H9 (cell line): ENCODE results near the gene CAB39L. TPM values are rescaled to one million over a fixed set of nuclear protein-coding genes. Genes with fewer than 3 reads are reported as not detected.

Experiments
- DNase-seq: peaks from one replicate; pipeline ENCODE4 v3.0.0-alpha.2; 2017
- H2AFZ ChIP-seq: one replicate; pipeline ENCODE4 v1.6.1; 2013; ENCODE audit warnings: mild to moderate bottlenecking, low read length, control low read depth, moderate library complexity
- H2AK5ac ChIP-seq: 2 replicates; pipeline ENCODE4 v1.6.1; 2013; ENCODE audit warnings: low read length, control low read depth, mixed read lengths; ENCODE audit not compliant: insufficient read length
- H2BK120ac ChIP-seq: one replicate; pipeline ENCODE4 v1.6.1; 2013; ENCODE audit warnings: low read depth, mild to moderate bottlenecking, low read length, control low read depth, inconsistent platforms; ENCODE audit not compliant: poor library complexity, severe bottlenecking
- H2BK12ac ChIP-seq: 2 replicates; pipeline ENCODE4 v1.6.1; 2013; ENCODE audit warnings: low read length, control low read depth, mixed read lengths, low read depth; ENCODE audit not compliant: insufficient read length
- H2BK15ac ChIP-seq: 2 replicates; pipeline ENCODE4 v1.6.1; 2013; ENCODE audit warnings: low read depth, low read length, control low read depth
- H2BK20ac ChIP-seq: one replicate; pipeline ENCODE4 v1.6.1; 2013; ENCODE audit warnings: low read depth, mild to moderate bottlenecking, low read length, control low read depth, inconsistent platforms; ENCODE audit not compliant: poor library complexity, severe bottlenecking
- H2BK5ac ChIP-seq: 2 replicates; pipeline ENCODE4 v1.6.1; 2013; ENCODE audit warnings: low read length, control low read depth, mixed read lengths; ENCODE audit not compliant: insufficient read length
- H3K14ac ChIP-seq: 2 replicates; pipeline ENCODE4 v1.6.1; 2013; ENCODE audit warnings: low read length, control low read depth; ENCODE audit not compliant: insufficient read depth
- H3K18ac ChIP-seq: 2 replicates; pipeline ENCODE4 v1.6.1; 2013; ENCODE audit warnings: low read depth, mild to moderate bottlenecking, mixed read lengths, low read length, control low read depth; ENCODE audit not compliant: insufficient read length
- H3K23ac ChIP-seq: 2 replicates; pipeline ENCODE4 v1.6.1; 2013; ENCODE audit warnings: low read length, control low read depth, mixed read lengths, low read depth; ENCODE audit not compliant: insufficient read length
- H3K23me2 ChIP-seq: 2 replicates; pipeline ENCODE4 v1.6.1; 2013; ENCODE audit warnings: low read depth, mild to moderate bottlenecking, mixed read lengths, low read length, control low read depth; ENCODE audit not compliant: insufficient read length, poor library complexity, severe bottlenecking
- H3K27ac ChIP-seq: 2 replicates; pipeline ENCODE4 v1.5.1; 2013; ENCODE audit warnings: low read length, control low read depth, mixed read lengths, low read depth; ENCODE audit not compliant: insufficient read length
- H3K27me3 ChIP-seq: 2 replicates; pipeline ENCODE4 v1.6.1; 2013; ENCODE audit warnings: low read length, control low read depth, inconsistent platforms; ENCODE audit not compliant: insufficient read depth
- H3K4ac ChIP-seq: 2 replicates; pipeline ENCODE4 v1.6.1; 2013; ENCODE audit warnings: low read depth, mild to moderate bottlenecking, control low read depth, inconsistent platforms, low read length, moderate library complexity
- H3K4me1 ChIP-seq: 2 replicates; pipeline ENCODE4 v1.6.1; 2013; ENCODE audit warnings: low read length, control low read depth, inconsistent platforms; ENCODE audit not compliant: insufficient read depth
- H3K4me2 ChIP-seq: 2 replicates; pipeline ENCODE4 v1.6.1; 2013; ENCODE audit warnings: low read length, control low read depth, mixed read lengths; ENCODE audit not compliant: insufficient read length, insufficient read depth
- H3K56ac ChIP-seq: 2 replicates; pipeline ENCODE4 v1.6.1; 2013; ENCODE audit warnings: low read depth, mild to moderate bottlenecking, mixed read lengths, low read length, control low read depth; ENCODE audit not compliant: insufficient read length
- H3K79me1 ChIP-seq: 2 replicates; pipeline ENCODE4 v1.6.1; 2013; ENCODE audit warnings: low read depth, mild to moderate bottlenecking, moderate library complexity, low read length, control low read depth, inconsistent platforms; ENCODE audit not compliant: insufficient read depth, poor library complexity, severe bottlenecking
- H3K79me2 ChIP-seq: 2 replicates; pipeline ENCODE4 v1.6.1; 2013; ENCODE audit warnings: low read length, control low read depth, inconsistent platforms; ENCODE audit not compliant: insufficient read depth
- H3K9ac ChIP-seq: 2 replicates; pipeline ENCODE4 v1.6.1; 2013; ENCODE audit warnings: low read length, control low read depth, mixed read lengths; ENCODE audit not compliant: insufficient read length; ENCODE audit errors: extremely low read depth
- H3K9me3 ChIP-seq: one replicate; pipeline ENCODE4 v1.6.1; 2013; ENCODE audit warnings: low read depth, low read length, inconsistent platforms; ENCODE audit not compliant: control insufficient read depth
- H3T11ph ChIP-seq: one replicate; pipeline ENCODE4 v1.6.1; 2013; ENCODE audit warnings: mild to moderate bottlenecking, low read length, control low read depth, inconsistent platforms
- H4K20me1 ChIP-seq: one replicate; pipeline ENCODE4 v1.6.1; 2013; ENCODE audit not compliant: control insufficient read depth, insufficient read length, insufficient read depth
- H4K5ac ChIP-seq: 2 replicates; pipeline ENCODE4 v1.6.1; 2013; ENCODE audit warnings: low read depth, mild to moderate bottlenecking, mixed read lengths, low read length, control low read depth; ENCODE audit not compliant: insufficient read length
- H4K8ac ChIP-seq: replicated peaks from 2 replicates; pipeline ENCODE4 v1.6.1; 2013; ENCODE audit warnings: low read length, control low read depth, mixed read lengths, low read depth; ENCODE audit not compliant: insufficient read length
- H4K91ac ChIP-seq: 2 replicates; pipeline ENCODE4 v1.6.1; 2013; ENCODE audit warnings: low read depth, mild to moderate bottlenecking, moderate library complexity, mixed read lengths, low read length, control low read depth; ENCODE audit not compliant: insufficient read length
- H3K27ac Mint-ChIP-seq, 3 experiments: 2 replicates in 2 of 3; 3 replicates in 1 of 3; pipeline ENCODE4 v1.8.0; 2020 to 2021; ENCODE audit warnings: mixed read lengths in 3 of 3, mild to moderate bottlenecking in 1 of 3, moderate library complexity in 1 of 3
- H3K27me3 Mint-ChIP-seq: 2 replicates; pipeline ENCODE4 v1.8.0; 2021; ENCODE audit warnings: low read depth, mild to moderate bottlenecking, moderate library complexity, mixed read lengths
- H3K36me3 Mint-ChIP-seq, 3 experiments: 2 replicates in 2 of 3; 3 replicates in 1 of 3; pipeline ENCODE4 v1.8.0; 2020 to 2021; ENCODE audit warnings: low read depth in 3 of 3, mixed read lengths in 3 of 3; ENCODE audit not compliant: insufficient read depth in 1 of 3
- H3K4me1 Mint-ChIP-seq, 2 experiments: 2 replicates each; pipeline ENCODE4 v1.8.0; 2020; ENCODE audit warnings: mixed read lengths in 2 of 2
- H3K4me3 Mint-ChIP-seq, 2 experiments: 2 replicates in 1 of 2; 3 replicates in 1 of 2; pipeline ENCODE4 v1.8.0; 2020 to 2021; ENCODE audit warnings: mild to moderate bottlenecking in 2 of 2, mixed read lengths in 2 of 2, moderate library complexity in 1 of 2
- H3K9me3 Mint-ChIP-seq, 2 experiments: 2 replicates in 1 of 2; 3 replicates in 1 of 2; pipeline ENCODE4 v1.8.0; 2020; ENCODE audit warnings: mild to moderate bottlenecking in 2 of 2, mixed read lengths in 2 of 2, moderate library complexity in 1 of 2
- WGBS: extraction: QIAGEN DNeasy Blood & Tissue Kit; methylation state at CpG from one replicate; pipeline ENCODE4 v1.1.7; 2013; ENCODE audit warnings: missing lambda C conversion rate, low lambda C conversion rate, mixed read lengths; ENCODE audit not compliant: insufficient read length; ENCODE audit errors: extremely low coverage; 5-methylcytosine and 5-hydroxymethylcytosine counted together
- total RNA-seq: library from RNA; stranded (reverse); gene quantifications from 2 replicates; pipeline ENCODE4 v1.2.1, GENCODE V29; 2021
- TF ChIP-seq, protein P1 (sequence below): fragments of 200-600 bp; sonication (generic); conservative IDR thresholded peaks from 3 replicates; pipeline ENCODE4 v1.8.0; 2021; ENCODE audit warnings: antibody characterized with exemption, mild to moderate bottlenecking

The CAB39L gene
- total RNA-seq, 1 experiment from 2014 or later: 6.0 TPM

GRCh38 chr13:49407936-49408335 is 35.9 kb downstream of the CAB39L start:
- no peak overlapping the region for H3K56ac ChIP-seq
- H4K20me1 ChIP-seq: no peaks in the 10 kb centered on the region
- H3K9ac ChIP-seq: no peak overlapping the region
- H4K91ac ChIP-seq: no peak overlapping the region
- H3K9me3 ChIP-seq: no peaks in the 10 kb centered on the region
- H3K79me2 ChIP-seq: no peaks in the 10 kb centered on the region
- peaks cover 31% of the 10 kb centered on the region for H3K27me3 Mint-ChIP-seq
- no peaks in the 10 kb centered on the region for H3K23me2 ChIP-seq
- no peak overlapping the region for H4K8ac ChIP-seq
- H3K4me3 Mint-ChIP-seq: no peak overlapping the region
- no peak overlapping the region for H2AFZ ChIP-seq
- H3K27ac Mint-ChIP-seq: no peak overlapping the region
- peaks cover 13% of the 10 kb centered on the region; the same call in 1 of the 2 replicates for H3K27me3 ChIP-seq
- DNase-seq: no peak
- H3K4ac ChIP-seq: no peak overlapping the region
- H3K14ac ChIP-seq: no peak overlapping the region
- TF ChIP-seq, protein P1, sequence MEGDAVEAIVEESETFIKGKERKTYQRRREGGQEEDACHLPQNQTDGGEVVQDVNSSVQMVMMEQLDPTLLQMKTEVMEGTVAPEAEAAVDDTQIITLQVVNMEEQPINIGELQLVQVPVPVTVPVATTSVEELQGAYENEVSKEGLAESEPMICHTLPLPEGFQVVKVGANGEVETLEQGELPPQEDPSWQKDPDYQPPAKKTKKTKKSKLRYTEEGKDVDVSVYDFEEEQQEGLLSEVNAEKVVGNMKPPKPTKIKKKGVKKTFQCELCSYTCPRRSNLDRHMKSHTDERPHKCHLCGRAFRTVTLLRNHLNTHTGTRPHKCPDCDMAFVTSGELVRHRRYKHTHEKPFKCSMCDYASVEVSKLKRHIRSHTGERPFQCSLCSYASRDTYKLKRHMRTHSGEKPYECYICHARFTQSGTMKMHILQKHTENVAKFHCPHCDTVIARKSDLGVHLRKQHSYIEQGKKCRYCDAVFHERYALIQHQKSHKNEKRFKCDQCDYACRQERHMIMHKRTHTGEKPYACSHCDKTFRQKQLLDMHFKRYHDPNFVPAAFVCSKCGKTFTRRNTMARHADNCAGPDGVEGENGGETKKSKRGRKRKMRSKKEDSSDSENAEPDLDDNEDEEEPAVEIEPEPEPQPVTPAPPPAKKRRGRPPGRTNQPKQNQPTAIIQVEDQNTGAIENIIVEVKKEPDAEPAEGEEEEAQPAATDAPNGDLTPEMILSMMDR: no peak
- H2BK5ac ChIP-seq: no peak overlapping the region
- WGBS: no CpG with 5 or more reads among the region's 4 CpGs
- peaks cover 0 to 2% of the 10 kb centered on the region in 2 experiments; a peak in 1 of 5 replicates for H3K9me3 Mint-ChIP-seq
- no peak overlapping the region for H3K23ac ChIP-seq
- no peak overlapping the region for H2BK15ac ChIP-seq
- no peak overlapping the region for H2BK20ac ChIP-seq
- H2BK12ac ChIP-seq: no peak overlapping the region
- H3K4me2 ChIP-seq: no peak overlapping the region
- H3K27ac ChIP-seq: no peak overlapping the region
- H4K5ac ChIP-seq: no peak overlapping the region
- H3K4me1 ChIP-seq: peaks cover 4% of the 10 kb centered on the region; the same call in 1 of the 2 replicates
- no peak overlapping the region for H2AK5ac ChIP-seq
- H3K36me3 Mint-ChIP-seq: no peaks in the 10 kb centered on the region
- H3K4me1 Mint-ChIP-seq: peaks cover 6 to 11% of the 10 kb centered on the region in 2 experiments
- H3T11ph ChIP-seq: no peak overlapping the region
- no peak overlapping the region for H3K18ac ChIP-seq
- no peaks in the 10 kb centered on the region for H3K79me1 ChIP-seq
- no peak overlapping the region for H2BK120ac ChIP-seq
